ENCODE data around the gene DGKG.

- TF ChIP-seq ZNF274 (IDR thresholded peaks at IDR 0.05; ENCODE audit: low read depth, low read length): no peak
- TF ChIP-seq SUZ12 (IDR thresholded peaks at IDR 0.05; ENCODE audit: extremely low read depth, insufficient read depth, insufficient read length): no peak
- TF ChIP-seq YY1 (IDR thresholded peaks at IDR 0.05; ENCODE audit: insufficient read depth, insufficient read length): no peak
Measured at GRCh38 chr3:186121968-186122367, 240.1 kb downstream of the DGKG start.

Measured in NT2/D1 (cell line).